Activated T-cell treated with anti-CD3 and anti-CD28 coated beads, Interleukin-2, amount 50 U/mL, for 24 hours (primary cell): Measurements from ENCODE around the gene UFD1.

Experiments used
- DNase-seq: peaks from one replicate; pipeline ENCODE4 v3.0.0-alpha.2; 2020
- H3K27ac Mint-ChIP-seq: 2 replicates; pipeline ENCODE4 v1.8.0; 2020; ENCODE audit warnings: mild to moderate bottlenecking, mixed read lengths
- H3K27me3 Mint-ChIP-seq: 2 replicates; pipeline ENCODE4 v1.8.0; 2020; ENCODE audit warnings: mixed read lengths
- H3K36me3 Mint-ChIP-seq: 2 replicates; pipeline ENCODE4 v1.8.0; 2020; ENCODE audit warnings: low read depth, mixed read lengths
- H3K4me1 Mint-ChIP-seq: 2 replicates; pipeline ENCODE4 v1.8.0; 2020; ENCODE audit warnings: low read depth, mixed read lengths
- H3K4me3 Mint-ChIP-seq: 2 replicates; pipeline ENCODE4 v1.8.0; 2020; ENCODE audit warnings: mild to moderate bottlenecking, moderate library complexity, mixed read lengths
- H3K9me3 Mint-ChIP-seq: 2 replicates; pipeline ENCODE4 v1.8.0; 2020; ENCODE audit warnings: mixed read lengths

Gene UFD1

DNA sequence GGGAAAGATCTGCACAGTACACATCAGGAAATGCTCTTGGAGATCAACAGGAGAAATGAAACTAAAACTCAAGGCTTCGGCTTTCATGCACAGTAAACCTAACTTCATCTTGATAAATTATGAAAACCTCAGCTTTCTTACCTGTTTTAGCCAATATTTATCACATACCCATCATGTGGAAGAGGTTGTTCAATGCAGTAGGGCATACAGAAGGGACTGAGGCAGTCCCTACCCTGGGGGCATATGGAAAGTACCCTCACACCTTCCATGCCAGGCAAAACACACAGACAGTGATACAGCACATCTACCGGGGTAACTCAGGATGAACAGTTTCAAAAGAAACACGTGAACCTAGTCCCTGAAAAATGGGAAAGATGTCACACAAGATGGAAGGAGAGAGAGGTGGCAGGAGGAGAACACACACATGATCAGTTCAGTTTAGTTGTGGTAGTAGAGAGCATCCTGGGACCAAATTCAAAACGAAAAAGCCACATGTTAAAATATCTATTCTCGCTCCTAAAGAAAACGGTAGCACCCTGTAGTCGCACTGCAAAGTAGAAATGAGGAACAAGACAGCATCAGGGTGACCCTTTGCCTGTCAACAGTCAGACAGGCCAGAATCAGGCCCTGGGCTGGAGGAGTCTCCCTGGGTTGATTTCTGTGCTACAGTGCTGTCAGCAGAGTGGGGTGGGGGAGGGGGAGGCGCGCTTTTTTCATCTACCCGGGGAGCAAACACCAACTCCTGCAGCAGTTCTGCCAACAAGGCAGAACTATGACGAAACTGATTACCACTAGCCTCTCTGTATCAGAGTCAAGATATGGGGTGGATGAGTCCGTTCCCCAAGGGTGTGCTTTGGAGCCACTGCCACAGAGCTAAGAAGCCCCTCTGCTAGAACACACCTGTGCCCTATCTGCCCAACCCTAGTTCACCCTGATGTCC, 48.8 kb downstream of the UFD1 start:
- Mint-ChIP-seq H3K4me3 (peak overlapping the region; percentile 92), H3K36me3 (peaks cover 82% of the 10 kb centered on the region), H3K27me3 (no peaks in the 10 kb centered on the region), H3K27ac (peak overlapping the region; percentile 91), H3K9me3 (no peaks in the 10 kb centered on the region), H3K4me1 (peaks cover 59% of the 10 kb centered on the region)
- no peak for DNase-seq

GRCh38 chr22:19424186-19424500, 54.9 kb downstream of the UFD1 start:
- no peak overlapping the region for H3K4me3 Mint-ChIP-seq
- peaks cover 84% of the 10 kb centered on the region for H3K4me1 Mint-ChIP-seq
- no peak for DNase-seq

GRCh38 chr22:19422440-19423301, 56.3 kb downstream of the UFD1 start:
- no peak overlapping the region for H3K4me3 Mint-ChIP-seq
- peak overlapping the region; percentile 71 for H3K27ac Mint-ChIP-seq
- H3K27me3 Mint-ChIP-seq, result no peaks in the 10 kb centered on the region
- no peak for DNase-seq
- H3K9me3 Mint-ChIP-seq, result no peaks in the 10 kb centered on the region
- H3K36me3 Mint-ChIP-seq, result peaks cover 52% of the 10 kb centered on the region
- H3K4me1 Mint-ChIP-seq, result peaks cover 83% of the 10 kb centered on the region

More at GRCh38 chr22:19424186-19424500, 54.9 kb downstream of the UFD1 start:
- Mint-ChIP-seq H3K27ac (no peak overlapping the region), H3K9me3 (no peaks in the 10 kb centered on the region), H3K27me3 (no peaks in the 10 kb centered on the region), H3K36me3 (peaks cover 57% of the 10 kb centered on the region)

DNA sequence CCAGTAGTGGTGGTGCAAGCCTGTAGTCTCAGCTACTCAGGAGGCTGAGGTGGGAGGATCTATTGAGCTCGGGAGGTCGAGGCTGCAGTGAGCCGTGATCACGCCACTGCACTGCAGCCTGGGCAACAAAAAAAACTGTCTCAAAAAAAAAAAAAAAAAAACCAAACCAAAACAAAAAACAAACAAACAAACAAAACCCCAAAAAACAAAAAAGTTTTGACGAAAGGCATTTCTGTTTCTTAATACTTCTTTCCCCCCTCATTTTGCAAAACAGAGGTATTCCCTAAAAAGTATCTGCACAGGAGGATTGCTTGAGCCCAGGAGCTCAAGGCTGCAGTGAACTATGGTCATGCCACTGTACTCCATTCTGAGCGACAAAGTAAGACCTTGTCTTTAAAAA, 58.7 kb downstream of the UFD1 start:
- no peak for DNase-seq
- H3K4me3 Mint-ChIP-seq, result peak overlapping the region; percentile 36
- no peaks in the 10 kb centered on the region for H3K27me3 Mint-ChIP-seq
- peaks cover 69% of the 10 kb centered on the region for H3K4me1 Mint-ChIP-seq
- H3K27ac Mint-ChIP-seq, result peak overlapping the region; percentile 76
- no peaks in the 10 kb centered on the region for H3K9me3 Mint-ChIP-seq
- peaks cover 44% of the 10 kb centered on the region for H3K36me3 Mint-ChIP-seq

- H3K9me3 Mint-ChIP-seq, result no peaks in the 10 kb centered on the region
Measured at GRCh38 chr22:19419464-19420178, 59.4 kb downstream of the UFD1 start.

DNA sequence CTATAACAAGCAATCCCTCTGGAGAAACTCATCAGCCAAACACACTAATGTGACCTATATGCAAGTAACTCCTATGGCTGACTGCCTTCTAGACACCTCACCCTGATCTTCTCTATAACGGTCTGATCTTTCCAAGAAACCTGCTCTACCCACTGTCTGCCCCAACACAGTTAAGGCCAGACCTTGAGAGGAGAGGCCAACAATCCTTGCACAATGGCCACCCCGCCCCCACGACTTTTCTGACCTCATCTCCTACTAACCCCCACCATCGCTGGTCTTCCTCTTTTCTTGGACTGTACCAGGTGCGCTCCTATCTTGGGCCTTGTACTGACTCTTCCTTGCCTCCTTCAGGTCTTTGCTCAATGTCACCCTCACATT, 59.9 kb downstream of the UFD1 start:
- Mint-ChIP-seq H3K4me1 (peaks cover 62% of the 10 kb centered on the region), H3K27ac (peak overlapping the region; percentile 73), H3K36me3 (peaks cover 37% of the 10 kb centered on the region), H3K9me3 (no peaks in the 10 kb centered on the region), H3K27me3 (no peaks in the 10 kb centered on the region), H3K4me3 (no peak overlapping the region)
- DNase-seq, result no peak

More at GRCh38 chr22:19419464-19420178, 59.4 kb downstream of the UFD1 start:
- Mint-ChIP-seq H3K27me3 (no peaks in the 10 kb centered on the region), H3K36me3 (peaks cover 39% of the 10 kb centered on the region), H3K27ac (peak overlapping the region; percentile 73), H3K4me1 (peaks cover 65% of the 10 kb centered on the region), H3K4me3 (peak overlapping the region; percentile 36)
- peak; percentile 41 for DNase-seq

GRCh38 chr22:19412923-19413322, 66.1 kb downstream of the UFD1 start:
- Mint-ChIP-seq H3K27ac (peak overlapping the region; percentile 9), H3K27me3 (no peaks in the 10 kb centered on the region), H3K36me3 (peaks cover 61% of the 10 kb centered on the region), H3K9me3 (no peaks in the 10 kb centered on the region), H3K4me3 (no peak overlapping the region), H3K4me1 (peaks cover 25% of the 10 kb centered on the region)
- no peak for DNase-seq

DNA sequence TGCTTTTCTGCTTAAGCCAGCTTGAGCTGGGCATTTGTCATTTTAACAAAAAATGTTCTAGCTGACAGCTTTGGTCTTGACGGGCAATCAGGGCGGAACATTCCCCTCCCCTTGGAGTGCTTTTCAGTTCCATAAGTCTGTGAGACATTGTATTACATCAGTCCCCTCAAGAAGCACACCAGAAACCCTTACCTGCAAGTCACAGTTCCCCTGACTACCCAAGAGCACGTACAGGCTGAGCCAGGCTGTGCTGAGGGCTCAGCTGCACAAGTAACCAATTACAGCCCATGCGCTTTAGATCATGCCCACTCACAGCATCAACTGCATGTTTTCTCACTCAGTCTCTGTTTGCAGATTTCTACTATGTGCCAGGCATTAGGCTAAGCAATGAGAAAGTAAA, 66.5 kb downstream of the UFD1 start:
- Mint-ChIP-seq H3K9me3 (no peaks in the 10 kb centered on the region), H3K4me1 (peaks cover 23% of the 10 kb centered on the region), H3K4me3 (no peak overlapping the region), H3K27ac (no peak overlapping the region), H3K27me3 (no peaks in the 10 kb centered on the region), H3K36me3 (peaks cover 63% of the 10 kb centered on the region)
- DNase-seq, result no peak

DNA sequence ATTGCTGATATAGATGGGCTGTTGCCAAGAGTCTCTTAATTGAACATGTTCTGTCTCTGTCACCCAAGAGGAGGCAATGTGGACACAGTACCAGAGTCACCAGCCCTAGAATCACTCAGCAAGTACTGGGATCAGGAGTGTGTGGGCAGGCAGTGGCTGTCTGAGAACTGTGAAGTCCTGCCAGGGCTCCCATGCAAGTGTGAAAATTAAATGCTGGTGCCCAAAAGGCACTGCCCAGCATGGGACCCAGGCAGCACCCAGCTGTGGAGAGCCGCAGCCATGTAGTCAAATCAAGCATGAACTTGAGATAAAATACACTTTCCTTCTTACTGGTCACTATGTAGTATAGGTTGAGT, 67.3 kb downstream of the UFD1 start:
- H3K9me3 Mint-ChIP-seq, result no peaks in the 10 kb centered on the region
- H3K4me3 Mint-ChIP-seq, result no peak overlapping the region
- no peak overlapping the region for H3K27ac Mint-ChIP-seq
- H3K27me3 Mint-ChIP-seq, result no peaks in the 10 kb centered on the region
- peaks cover 67% of the 10 kb centered on the region for H3K36me3 Mint-ChIP-seq
- no peak for DNase-seq
- H3K4me1 Mint-ChIP-seq, result peaks cover 20% of the 10 kb centered on the region

DNA sequence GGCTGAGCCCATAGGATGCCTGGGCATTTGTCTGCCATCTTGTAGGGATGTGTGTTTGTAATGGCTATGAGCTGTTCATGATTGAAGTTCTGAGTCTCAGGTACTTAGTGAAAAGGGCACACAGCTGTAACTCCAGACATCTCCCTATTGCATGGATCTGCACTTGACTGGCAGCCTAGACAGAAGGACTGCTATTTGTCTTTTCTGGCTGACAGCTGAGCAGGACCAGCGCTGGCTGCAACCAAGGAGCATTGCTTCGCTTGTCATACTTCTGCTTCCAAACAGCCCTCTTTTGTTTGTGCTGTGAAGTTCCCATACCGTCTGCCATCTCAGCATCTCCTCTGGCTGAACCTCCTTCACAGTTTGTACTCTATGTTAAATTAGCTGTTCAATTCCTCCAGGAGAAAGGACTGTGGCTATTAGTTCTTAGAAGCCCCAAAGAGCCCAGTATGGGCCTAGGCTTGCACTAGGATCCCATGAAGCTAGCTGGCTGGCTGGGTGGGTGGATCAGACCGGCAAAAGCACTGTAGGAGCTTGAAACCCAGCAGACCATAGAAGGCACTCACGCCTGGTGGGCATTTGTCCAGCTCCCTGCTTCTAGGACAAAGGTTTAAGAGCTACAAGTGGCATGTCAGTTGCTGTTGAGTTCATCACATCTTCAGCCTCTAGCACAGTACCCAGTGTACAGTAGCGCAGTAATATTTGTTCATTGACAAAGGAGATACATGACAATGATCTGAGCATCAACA, 67.9 kb downstream of the UFD1 start:
- Mint-ChIP-seq H3K9me3 (no peaks in the 10 kb centered on the region), H3K4me3 (no peak overlapping the region), H3K27ac (no peak overlapping the region), H3K27me3 (no peaks in the 10 kb centered on the region), H3K36me3 (peaks cover 69% of the 10 kb centered on the region), H3K4me1 (peaks cover 20% of the 10 kb centered on the region)
- no peak for DNase-seq

DNA sequence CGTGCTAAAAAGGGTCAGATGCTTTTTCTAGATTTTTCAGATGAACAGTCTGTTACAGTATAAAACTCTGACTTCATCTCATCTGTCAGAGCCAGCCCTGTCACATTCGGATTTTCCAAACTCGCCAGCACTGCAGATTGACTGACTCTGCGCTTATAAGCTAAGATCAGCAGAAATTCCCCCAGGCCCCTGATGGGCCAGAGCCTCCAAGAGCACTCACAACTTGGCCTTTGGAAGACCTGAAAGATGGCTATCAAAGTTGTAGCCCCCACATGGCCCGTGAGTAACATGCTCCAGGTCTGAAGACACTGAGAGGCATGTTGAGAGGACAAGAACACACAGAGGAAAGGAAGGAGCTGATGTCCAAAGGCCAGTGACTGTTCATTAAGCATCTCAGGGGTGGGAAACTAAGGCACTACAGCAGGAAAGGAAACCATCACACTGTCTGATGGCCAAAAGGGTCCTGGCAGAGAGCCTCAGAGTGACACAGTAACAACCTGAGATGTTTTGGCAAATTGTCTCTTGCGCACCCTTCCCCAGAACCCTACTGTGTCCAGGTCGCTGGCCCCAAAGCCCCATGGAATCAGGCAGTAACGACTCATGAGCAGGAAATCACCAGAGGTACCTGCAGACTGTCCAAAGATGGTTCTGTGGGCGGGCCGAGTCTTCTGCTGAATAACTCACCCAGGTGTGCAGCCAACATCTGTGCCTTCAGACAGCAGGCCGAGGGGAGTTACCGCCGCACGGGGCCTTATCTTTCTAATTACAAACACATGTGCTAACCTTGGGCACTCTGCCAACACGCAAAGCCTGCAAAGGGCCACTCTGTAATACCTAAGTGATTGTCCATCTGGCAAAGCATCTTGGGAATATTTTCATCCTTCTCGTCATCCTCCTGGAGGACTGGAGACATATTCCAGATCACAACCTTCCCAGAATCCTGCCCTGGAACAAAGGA, 71.1 kb downstream of the UFD1 start:
- Mint-ChIP-seq H3K9me3 (no peaks in the 10 kb centered on the region), H3K27ac (no peak overlapping the region), H3K4me3 (no peak overlapping the region), H3K27me3 (no peaks in the 10 kb centered on the region), H3K36me3 (peaks cover 83% of the 10 kb centered on the region), H3K4me1 (peaks cover 9% of the 10 kb centered on the region)
- no peak for DNase-seq

DNA sequence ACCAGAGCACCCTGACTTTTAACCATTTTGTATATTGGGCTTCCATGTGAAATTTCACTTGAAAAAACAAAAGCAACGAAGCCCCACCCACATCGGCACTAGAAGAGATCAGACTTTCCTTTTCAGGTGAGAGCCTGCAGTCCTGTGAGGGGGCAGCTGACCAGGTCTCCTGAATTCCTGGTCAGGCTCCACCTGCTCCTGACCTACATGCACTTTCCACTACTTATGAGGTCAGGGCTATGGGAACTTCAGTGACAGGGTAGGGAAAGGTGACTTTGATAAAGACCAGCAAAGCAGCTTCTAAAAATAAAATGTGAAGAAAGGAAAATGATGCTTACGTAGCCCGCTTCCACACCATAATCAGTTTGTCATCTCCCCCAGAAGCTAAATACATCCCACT, 72.1 kb downstream of the UFD1 start:
- Mint-ChIP-seq H3K27ac (no peak overlapping the region), H3K36me3 (peaks cover 89% of the 10 kb centered on the region), H3K27me3 (no peaks in the 10 kb centered on the region), H3K4me3 (no peak overlapping the region), H3K4me1 (peaks cover under 1% of the 10 kb centered on the region), H3K9me3 (no peaks in the 10 kb centered on the region)
- DNase-seq, result no peak

DNA sequence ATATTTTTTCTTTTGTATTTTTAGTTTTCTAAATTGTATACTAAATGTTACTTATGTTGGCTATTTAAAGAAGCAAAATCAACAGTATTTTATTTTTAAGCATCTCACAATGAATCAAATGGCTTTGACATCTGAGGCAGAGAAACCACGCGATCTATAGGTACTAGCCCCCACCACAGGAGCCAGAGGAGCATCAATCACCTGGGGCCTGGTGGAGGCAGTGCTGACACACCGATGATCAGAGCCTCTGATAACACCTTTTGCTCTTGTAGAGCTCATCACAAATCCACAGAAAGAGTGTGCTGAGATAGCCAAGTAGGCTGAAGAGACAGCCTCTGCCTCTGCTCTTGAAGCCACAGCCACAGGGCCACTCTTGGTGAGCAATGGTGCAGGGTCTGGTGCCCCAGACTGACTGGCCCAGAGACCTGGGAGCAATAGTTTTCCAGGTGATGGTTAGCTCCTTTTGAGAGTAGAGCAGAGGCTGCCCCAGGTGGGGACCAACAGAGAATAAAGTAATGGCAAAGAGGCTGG, 72.6 kb downstream of the UFD1 start:
- no peaks in the 10 kb centered on the region for H3K27me3 Mint-ChIP-seq
- H3K9me3 Mint-ChIP-seq, result no peaks in the 10 kb centered on the region
- H3K4me3 Mint-ChIP-seq, result no peak overlapping the region
- no peak for DNase-seq
- peaks cover 90% of the 10 kb centered on the region for H3K36me3 Mint-ChIP-seq
- H3K4me1 Mint-ChIP-seq, result no peaks in the 10 kb centered on the region
- no peak overlapping the region for H3K27ac Mint-ChIP-seq
